Omental fat pad (tissue), 4 donors: ENCODE measurements around the gene PTCH2. TPM values are rescaled to one million over a fixed set of nuclear protein-coding genes. Genes with fewer than 3 reads are reported as not detected.

Source experiments
- ATAC-seq: fragments of 150-250 bp; one replicate; pipeline ENCODE4 v1.9.1; 2016; ENCODE audit warnings: mild to moderate bottlenecking, moderate library complexity; ENCODE audit not compliant: low FRiP score
- DNase-seq: peaks from one replicate; pipeline ENCODE4 v3.0.0-alpha.2; 2019; ENCODE audit warnings: low spot score
- CTCF ChIP-seq, 3 donors: fragments of 450-650 bp; IDR thresholded peaks; one replicate each; pipeline ENCODE4 v1.5.1; 2016 to 2017; ENCODE audit warnings: antibody characterized with exemption in 3 of 3, mild to moderate bottlenecking in 3 of 3, moderate library complexity in 2 of 3
- total RNA-seq, 4 donors: library from RNA; depleted of rRNA; stranded (reverse); fragments of >200 nt; gene quantifications; one replicate each; pipeline ENCODE4 v1.1.0, GENCODE V29; 2016

The PTCH2 gene
- total RNA-seq, 4 donors from 2014 or later, result 0.09 to 0.63 (median 0.43) TPM

GRCh38 chr1:44805311-44806024, 37.6 kb downstream of the PTCH2 start:
- ATAC-seq (no peak), DNase-seq (no peak)
- TF ChIP-seq CTCF (IDR thresholded peaks at IDR 0.05), result no peak

GRCh38 chr1:44803312-44804095, 39.5 kb downstream of the PTCH2 start:
- DNase-seq (no peak), ATAC-seq (no peak)
- TF ChIP-seq CTCF (IDR thresholded peaks at IDR 0.05), result no peak

- DNase-seq (no peak), ATAC-seq (no peak)
- TF ChIP-seq CTCF (IDR thresholded peaks at IDR 0.05), result no peak
Observed at GRCh38 chr1:44803062-44803311, 40.1 kb downstream of the PTCH2 start.

- TF ChIP-seq CTCF (IDR thresholded peaks at IDR 0.05), result no peak
- DNase-seq (no peak), ATAC-seq (no peak)
Observed at GRCh38 chr1:44802306-44803061, 40.6 kb downstream of the PTCH2 start.

GRCh38 chr1:44801491-44802305, 41.4 kb downstream of the PTCH2 start:
- TF ChIP-seq CTCF (IDR thresholded peaks at IDR 0.05), result no peak
- DNase-seq (no peak), ATAC-seq (no peak)

GRCh38 chr1:44799770-44800584, 43.1 kb downstream of the PTCH2 start, which contains the start of gene PLK3:
Gene PLK3, plus strand, starts transcription at chr1:44800377. Its CDS starts 87 bp downstream, at chr1:44800464.
- ATAC-seq, result peak; percentile 92
- DNase-seq, result peak; percentile 83

More at GRCh38 chr1:44799770-44800584, 43.1 kb downstream of the PTCH2 start, which contains the start of gene PLK3:
- TF ChIP-seq CTCF (IDR thresholded peaks at IDR 0.05), result peak in 1 of 3 donors; percentile 22
